Neuronal stem cell (in vitro differentiated cells): ENCODE data around the gene PNPT1.

Source experiments
- DNase-seq: peaks from one replicate; pipeline ENCODE4 v3.0.0-alpha.2; 2013; ENCODE audit warnings: low spot score
- H2AFZ ChIP-seq: one replicate; pipeline ENCODE4 v1.6.1; 2013; ENCODE audit warnings: mild to moderate bottlenecking, low read length, inconsistent platforms
- H2AK5ac ChIP-seq: 2 replicates; pipeline ENCODE4 v1.6.1; 2013; ENCODE audit warnings: low read depth, mild to moderate bottlenecking, inconsistent platforms, low read length, moderate library complexity, mixed read lengths
- H2BK120ac ChIP-seq: 2 replicates; pipeline ENCODE4 v1.6.1; 2013; ENCODE audit warnings: low read depth, mild to moderate bottlenecking, inconsistent platforms, low read length, moderate library complexity, mixed read lengths
- H2BK12ac ChIP-seq: one replicate; pipeline ENCODE4 v1.6.1; 2013; ENCODE audit warnings: low read length, inconsistent platforms
- H2BK15ac ChIP-seq: 2 replicates; pipeline ENCODE4 v1.6.1; 2013; ENCODE audit warnings: mild to moderate bottlenecking, low read length, inconsistent platforms, mixed read lengths
- H2BK5ac ChIP-seq: one replicate; pipeline ENCODE4 v1.6.1; 2013; ENCODE audit warnings: inconsistent platforms, mild to moderate bottlenecking, low read length, moderate library complexity
- H3K14ac ChIP-seq: one replicate; pipeline ENCODE4 v1.6.1; 2013; ENCODE audit warnings: low read length, inconsistent platforms
- H3K18ac ChIP-seq: 2 replicates; pipeline ENCODE4 v1.6.1; 2013; ENCODE audit warnings: low read length, inconsistent platforms
- H3K23ac ChIP-seq: 2 replicates; pipeline ENCODE4 v1.6.1; 2013; ENCODE audit warnings: low read depth, mild to moderate bottlenecking, mixed read lengths, low read length, inconsistent platforms; ENCODE audit not compliant: poor library complexity
- H3K27ac ChIP-seq: replicated peaks from 3 replicates; pipeline ENCODE4 v1.5.1; 2013; ENCODE audit warnings: low read length, inconsistent platforms
- H3K27me3 ChIP-seq, 3 experiments: 2 replicates each; pipeline ENCODE4 v1.6.1; 2013; ENCODE audit warnings: low read length in 3 of 3, mild to moderate bottlenecking in 2 of 3, inconsistent platforms in 1 of 3, low read depth in 1 of 3, mixed read lengths in 1 of 3, moderate library complexity in 1 of 3; ENCODE audit not compliant: control insufficient read depth in 3 of 3, insufficient read depth in 3 of 3
- H3K36me3 ChIP-seq, 2 donors: replicated peaks in 1 of 2; 2 replicates each; pipeline ENCODE4 v1.6.1; 2013; ENCODE audit warnings: low read length in 2 of 2; ENCODE audit not compliant: control insufficient read depth in 2 of 2, insufficient read depth in 2 of 2
- H3K4ac ChIP-seq: 2 replicates; pipeline ENCODE4 v1.6.1; 2013; ENCODE audit warnings: inconsistent platforms, mild to moderate bottlenecking, low read length, moderate library complexity
- H3K4me1 ChIP-seq, 2 donors: 1 replicate in 1 of 2; 2 replicates in 1 of 2; pipeline ENCODE4 v1.6.1; 2013; ENCODE audit warnings: low read length in 2 of 2, low read depth in 1 of 2; ENCODE audit not compliant: control insufficient read depth in 2 of 2, insufficient read depth in 1 of 2
- H3K4me2 ChIP-seq: one replicate; pipeline ENCODE4 v1.6.1; 2013; ENCODE audit warnings: mild to moderate bottlenecking, low read length, inconsistent platforms; ENCODE audit not compliant: insufficient read depth, poor library complexity, severe bottlenecking
- H3K4me3 ChIP-seq, 2 donors: 2 replicates each; pipeline ENCODE4 v1.5.1; 2013; ENCODE audit warnings: low read length in 2 of 2, mild to moderate bottlenecking in 2 of 2, inconsistent platforms in 1 of 2, moderate library complexity in 1 of 2
- H3K79me1 ChIP-seq: one replicate; pipeline ENCODE4 v1.6.1; 2013; ENCODE audit warnings: low read depth, mild to moderate bottlenecking, inconsistent platforms, low read length, moderate library complexity
- H3K9ac ChIP-seq: one replicate; pipeline ENCODE4 v1.6.1; 2013; ENCODE audit warnings: mild to moderate bottlenecking, low read depth, low read length, inconsistent platforms; ENCODE audit not compliant: poor library complexity
- H3K9me3 ChIP-seq, 2 donors: replicated peaks in 1 of 2; 2 replicates each; pipeline versions ENCODE3 to v1.6.1; 2013; ENCODE audit warnings: low read length in 2 of 2, mild to moderate bottlenecking in 2 of 2, inconsistent platforms in 1 of 2, low read depth in 1 of 2, mixed read lengths in 1 of 2, moderate library complexity in 1 of 2; ENCODE audit not compliant: control insufficient read depth in 2 of 2, insufficient read depth in 1 of 2
- H4K8ac ChIP-seq: one replicate; pipeline ENCODE4 v1.6.1; 2013; ENCODE audit warnings: low read depth, mild to moderate bottlenecking, inconsistent platforms, low read length, moderate library complexity
- H4K91ac ChIP-seq: one replicate; pipeline ENCODE4 v1.6.1; 2013; ENCODE audit warnings: low read length, low read depth, mild to moderate bottlenecking, inconsistent platforms; ENCODE audit not compliant: poor library complexity
- whole genome bisulfite sequencing, 2 donors: extraction: QIAGEN DNeasy Blood & Tissue Kit; methylation state at CpG; one replicate each; pipeline ENCODE4 v1.1.7; 2013; ENCODE audit warnings: missing lambda C conversion rate in 2 of 2, mixed read lengths in 1 of 2; ENCODE audit not compliant: insufficient read length in 2 of 2, insufficient replicate concordance in 1 of 2; ENCODE audit errors: extremely low coverage in 2 of 2; 5-methylcytosine and 5-hydroxymethylcytosine counted together

PNPT1 gene

DNA sequence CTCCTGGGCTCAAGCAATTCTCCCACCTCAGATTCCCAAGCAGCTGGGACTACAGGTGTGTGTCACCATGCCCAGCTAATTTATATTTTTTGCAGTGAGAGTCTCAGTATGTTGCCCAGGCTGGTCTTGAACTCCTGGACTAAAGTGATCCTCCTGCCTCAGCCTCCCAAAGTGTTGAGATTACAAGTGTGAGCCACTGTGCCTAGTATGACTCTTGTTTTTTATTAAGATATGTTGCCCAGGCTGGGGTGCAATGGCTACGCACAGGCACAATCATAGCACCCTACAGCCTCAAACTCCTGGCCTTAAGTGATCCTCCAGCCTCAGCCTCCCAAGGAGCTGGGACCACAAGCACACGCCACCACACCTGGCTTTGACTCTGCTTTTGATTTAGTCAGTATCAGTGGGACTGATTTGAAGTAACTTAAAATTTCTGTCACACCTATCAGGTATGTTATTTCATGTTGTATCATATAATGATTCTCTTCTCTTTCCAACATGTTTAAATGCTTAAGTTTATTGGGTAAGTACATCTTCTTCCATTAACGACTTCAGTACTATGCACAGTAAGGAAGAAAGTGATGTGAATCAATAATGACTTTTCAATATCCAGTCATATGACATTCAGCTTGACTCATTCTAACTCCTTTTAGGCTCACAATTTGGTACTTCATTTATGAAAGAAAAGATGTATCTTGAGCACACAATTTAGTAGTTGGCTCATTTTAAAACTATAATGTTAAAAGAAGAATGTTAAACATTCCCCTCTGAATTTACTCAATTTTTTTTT is 82.5 kb downstream of the PNPT1 start:
- H3K9me3 ChIP-seq = no peaks in the 10 kb centered on the region
- H2AFZ ChIP-seq = no peak overlapping the region
- H3K23ac ChIP-seq = no peak overlapping the region
- no peak overlapping the region for H3K4me3 ChIP-seq
- no peaks in the 10 kb centered on the region for H3K79me1 ChIP-seq
- H4K8ac ChIP-seq = no peak overlapping the region
- no peak overlapping the region for H2BK12ac ChIP-seq
- no peaks in the 10 kb centered on the region for H3K27me3 ChIP-seq
- H3K18ac ChIP-seq = no peak overlapping the region
- no peak overlapping the region for H2AK5ac ChIP-seq
- H3K4me1 ChIP-seq = peaks cover 0 to 4% of the 10 kb centered on the region in 2 donors
- DNase-seq = no peak
- peaks cover 8 to 63% of the 10 kb centered on the region in 2 donors for H3K36me3 ChIP-seq
- H2BK15ac ChIP-seq = no peak overlapping the region
- H3K4me2 ChIP-seq = no peak overlapping the region
- H4K91ac ChIP-seq = no peak overlapping the region
- no peak overlapping the region for H2BK5ac ChIP-seq
- H3K27ac ChIP-seq = no peak overlapping the region
- H3K14ac ChIP-seq = no peak overlapping the region
- H3K9ac ChIP-seq = no peak overlapping the region
- no CpG with 5 or more reads among the region's 3 CpGs for WGBS, 2 donors
- no peak overlapping the region for H2BK120ac ChIP-seq
- no peak overlapping the region for H3K4ac ChIP-seq

DNA sequence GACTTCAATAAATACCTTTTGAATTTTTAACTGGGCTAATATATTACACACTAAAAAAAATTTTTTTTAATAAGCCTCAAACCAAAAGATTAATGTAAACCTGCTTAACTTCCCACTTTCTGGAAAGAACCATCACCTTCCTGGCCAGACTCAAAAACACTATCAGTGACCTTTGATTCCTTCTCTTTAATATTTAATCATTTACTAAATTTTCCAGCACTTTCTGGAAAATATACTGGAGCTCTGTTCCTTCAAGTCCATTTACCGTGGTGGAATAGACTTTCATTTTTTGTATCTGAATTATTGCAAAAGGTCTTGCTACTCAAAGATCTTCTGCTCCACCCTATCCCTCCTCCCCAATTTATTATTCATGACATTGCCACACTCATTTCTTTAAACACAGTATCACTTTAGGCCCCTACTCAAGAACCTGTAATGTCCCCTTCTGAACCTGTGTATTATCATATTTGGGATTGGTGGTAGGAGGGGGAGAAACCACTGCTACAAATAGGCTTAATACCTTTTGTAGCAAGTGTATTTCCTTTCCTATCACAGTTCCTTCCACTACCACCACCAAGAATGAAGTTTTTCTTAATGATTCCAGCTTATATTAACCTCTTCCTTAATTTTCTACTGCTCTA is 83.6 kb downstream of the PNPT1 start:
- no peak overlapping the region for H2BK15ac ChIP-seq
- H4K91ac ChIP-seq = no peak overlapping the region
- no peak overlapping the region for H3K18ac ChIP-seq
- no peak overlapping the region for H3K4me3 ChIP-seq
- no peak overlapping the region for H2BK120ac ChIP-seq
- no peak overlapping the region for H3K4me2 ChIP-seq
- no peak overlapping the region for H2BK5ac ChIP-seq
- no peak overlapping the region for H4K8ac ChIP-seq
- H3K36me3 ChIP-seq = peaks cover 8 to 57% of the 10 kb centered on the region in 2 donors
- H3K23ac ChIP-seq = no peak overlapping the region
- no CpG with 5 or more reads among the region's 1 CpG for WGBS, 2 donors
- H3K27ac ChIP-seq = no peak overlapping the region
- H3K14ac ChIP-seq = no peak overlapping the region
- no peak overlapping the region for H3K4ac ChIP-seq
- no peak overlapping the region for H2AFZ ChIP-seq
- H3K79me1 ChIP-seq = no peaks in the 10 kb centered on the region
- no peaks in the 10 kb centered on the region for H3K27me3 ChIP-seq
- no peaks in the 10 kb centered on the region for H3K4me1 ChIP-seq
- no peaks in the 10 kb centered on the region for H3K9me3 ChIP-seq
- DNase-seq = no peak
- no peak overlapping the region for H3K9ac ChIP-seq
- H2BK12ac ChIP-seq = no peak overlapping the region
- H2AK5ac ChIP-seq = no peak overlapping the region

DNA sequence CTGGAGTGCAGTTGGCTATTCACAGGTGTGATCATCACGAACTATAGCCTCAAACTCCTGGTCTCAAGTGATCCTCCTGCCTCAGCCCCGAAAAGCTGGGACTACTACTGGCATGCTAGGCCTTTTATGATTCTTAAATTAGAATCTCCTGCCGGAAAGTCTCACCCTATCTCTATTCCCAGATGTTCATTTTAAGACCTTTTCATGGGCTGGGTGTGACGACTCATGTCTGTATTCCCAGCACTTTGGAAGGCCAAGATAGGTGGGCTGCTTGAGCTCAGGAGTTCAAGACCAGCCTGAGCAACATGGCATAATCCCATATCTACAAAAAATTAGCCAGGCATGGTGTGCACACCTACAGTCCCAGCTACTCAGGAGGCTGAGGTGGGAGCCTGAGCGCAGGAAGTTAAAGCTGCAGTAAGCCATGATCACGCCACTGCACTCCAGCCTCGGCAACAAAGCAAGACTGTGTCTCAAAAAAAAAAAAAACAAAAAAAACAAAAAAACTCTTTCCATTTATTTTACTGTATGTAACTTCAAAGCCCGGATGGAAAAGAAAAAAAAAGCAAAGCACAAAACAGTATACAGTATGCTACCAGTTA is 84.3 kb downstream of the PNPT1 start:
- Histone ChIP-seq H2AFZ (no peak overlapping the region), H3K27ac (no peak overlapping the region), H3K23ac (no peak overlapping the region), H3K14ac (no peak overlapping the region), H3K9ac (no peak overlapping the region), H2BK15ac (no peak overlapping the region), H2AK5ac (no peak overlapping the region), H2BK12ac (no peak overlapping the region), H3K79me1 (no peaks in the 10 kb centered on the region), H3K4me1 (no peaks in the 10 kb centered on the region), H2BK5ac (no peak overlapping the region), H3K18ac (no peak overlapping the region), H3K4me3 (no peak overlapping the region), H3K4ac (no peak overlapping the region), H3K36me3 (peaks cover 8 to 49% of the 10 kb centered on the region in 2 donors), H3K9me3 (no peaks in the 10 kb centered on the region), H4K8ac (no peak overlapping the region), H3K4me2 (no peak overlapping the region), H2BK120ac (no peak overlapping the region), H3K27me3 (no peaks in the 10 kb centered on the region), H4K91ac (no peak overlapping the region)
- no CpG with 5 or more reads among the region's 8 CpGs for WGBS, 2 donors
- DNase-seq = no peak

DNA sequence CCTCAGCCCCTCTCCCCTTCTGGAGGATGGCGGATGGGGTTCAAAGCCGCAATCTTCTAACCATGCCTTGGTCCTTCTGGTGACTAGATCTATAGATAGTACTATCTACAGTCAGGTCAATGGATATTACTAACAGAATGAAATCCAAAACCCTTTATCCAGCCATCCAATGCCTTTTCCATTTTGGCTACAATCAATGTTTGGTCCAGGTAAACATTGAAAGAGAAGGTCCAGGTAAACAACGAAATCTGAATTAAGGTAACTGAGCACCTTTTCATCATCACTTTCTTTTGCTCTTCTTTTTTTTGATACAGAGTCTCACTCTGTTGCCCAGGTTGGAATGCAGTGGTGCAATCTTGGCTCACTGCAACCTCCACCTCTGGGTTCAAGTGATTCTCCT is 85.9 kb downstream of the PNPT1 start:
- WGBS, 2 donors = no CpG with 5 or more reads among the region's 3 CpGs
- H3K14ac ChIP-seq = no peak overlapping the region
- DNase-seq = no peak

More for the DNA sequence above, 85.9 kb downstream of the PNPT1 start:
- no peak overlapping the region for H3K9ac ChIP-seq
- no peak overlapping the region for H2BK5ac ChIP-seq
- H2BK12ac ChIP-seq = no peak overlapping the region
- H4K91ac ChIP-seq = no peak overlapping the region
- peaks cover 7 to 47% of the 10 kb centered on the region in 2 donors for H3K36me3 ChIP-seq
- no peak overlapping the region for H3K27ac ChIP-seq
- no peak overlapping the region for H4K8ac ChIP-seq
- H3K79me1 ChIP-seq = no peaks in the 10 kb centered on the region
- no peak overlapping the region for H2BK15ac ChIP-seq
- H2AFZ ChIP-seq = no peak overlapping the region
- no peak overlapping the region for H2AK5ac ChIP-seq
- no peaks in the 10 kb centered on the region for H3K27me3 ChIP-seq
- H3K18ac ChIP-seq = no peak overlapping the region
- H3K4me3 ChIP-seq = no peak overlapping the region
- H3K23ac ChIP-seq = no peak overlapping the region
- H3K9me3 ChIP-seq = no peaks in the 10 kb centered on the region
- no peak overlapping the region for H2BK120ac ChIP-seq
- H3K4ac ChIP-seq = no peak overlapping the region
- no peak overlapping the region for H3K4me2 ChIP-seq
- H3K4me1 ChIP-seq = no peaks in the 10 kb centered on the region
